IMR-90 (cell line): ENCODE data around the gene ADGRL1. TPM values are rescaled to one million over a fixed set of nuclear protein-coding genes. Genes with fewer than 3 reads are reported as not detected.
"Not testable (repeated sequence)": the region's sequence is repeated elsewhere in the genome, so short reads cannot be mapped to it uniquely, and the experiment has no call there.

ENCODE experiments used
- ATAC-seq: fragments of 200-7000 bp; cut with Tn5 transposase; 2 replicates; pipeline ENCODE4 v1.9.1; 2020; ENCODE audit warnings: low read depth, mild to moderate bottlenecking, moderate library complexity
- BruUV-seq: library from RNA; stranded (reverse); fragments of 400-500 nt; replicated peaks from 2 replicates; lab custom pipeline; 2021; lab: Mats Ljungman, UMichigan
- CTCF ChIA-PET: fragments of 300-600 bp; formaldehyde crosslinking; extraction: SDS; loops from one replicate; lab custom pipeline; 2021; ENCODE audit warnings: antibody characterized with exemption; lab: Yijun Ruan, JAX
- POLR2A ChIA-PET: fragments of 300-600 bp; sonication (Branson Sonifier 250); formaldehyde crosslinking; loops from one replicate; lab custom pipeline; 2022; ENCODE audit warnings: antibody characterized with exemption; ENCODE audit not compliant: unreplicated experiment; lab: Charles Lee
- DNase-seq: peaks from one replicate; pipeline ENCODE4 v3.0.0; 2013
- H2AFZ ChIP-seq: replicated peaks from 2 replicates; pipeline ENCODE3; 2013; ENCODE audit warnings: low read length, mild to moderate bottlenecking; ENCODE audit not compliant: poor library complexity
- H2AK5ac ChIP-seq: 2 replicates; pipeline ENCODE4 v1.6.1; 2013; ENCODE audit warnings: low read depth, low read length, inconsistent platforms
- H2AK9ac ChIP-seq: replicated peaks from 2 replicates; pipeline ENCODE3; 2013; ENCODE audit warnings: mild to moderate bottlenecking, low read depth, low read length, moderate library complexity; ENCODE audit not compliant: poor library complexity
- H2BK120ac ChIP-seq: 2 replicates; pipeline ENCODE4 v1.6.1; 2013; ENCODE audit warnings: low read depth, low read length, inconsistent platforms
- H2BK15ac ChIP-seq: 3 replicates; pipeline ENCODE4 v1.6.1; 2013; ENCODE audit warnings: low read depth, low read length, inconsistent platforms
- H2BK20ac ChIP-seq: 2 replicates; pipeline ENCODE4 v1.6.1; 2013; ENCODE audit warnings: low read depth, mild to moderate bottlenecking, inconsistent platforms, low read length, moderate library complexity
- H2BK5ac ChIP-seq: 2 replicates; pipeline ENCODE4 v1.6.1; 2013; ENCODE audit warnings: mild to moderate bottlenecking, low read depth, low read length, inconsistent platforms; ENCODE audit not compliant: poor library complexity, severe bottlenecking
- H3K14ac ChIP-seq: replicated peaks from 2 replicates; pipeline ENCODE4 v1.6.1; 2013; ENCODE audit warnings: low read depth, low read length, inconsistent platforms
- H3K18ac ChIP-seq: 2 replicates; pipeline ENCODE4 v1.6.1; 2013; ENCODE audit warnings: low read depth, low read length, control low read depth
- H3K23ac ChIP-seq: 2 replicates; pipeline ENCODE4 v1.6.1; 2013; ENCODE audit warnings: low read depth, low read length, inconsistent platforms
- H3K27ac ChIP-seq: 2 replicates; pipeline ENCODE4 v1.5.1; 2013; ENCODE audit warnings: mild to moderate bottlenecking, control low read depth, low read length; ENCODE audit not compliant: insufficient read depth
- H3K27me3 ChIP-seq: 2 replicates; pipeline ENCODE4 v1.6.1; 2013; ENCODE audit warnings: low read length; ENCODE audit not compliant: control insufficient read depth, insufficient read depth
- H3K36me3 ChIP-seq: 2 replicates; pipeline ENCODE4 v1.6.1; 2013; ENCODE audit warnings: low read length, mixed read lengths; ENCODE audit not compliant: control insufficient read depth, insufficient read depth
- H3K4ac ChIP-seq: 2 replicates; pipeline ENCODE4 v1.6.1; 2013; ENCODE audit warnings: low read depth, low read length, inconsistent platforms
- H3K4me1 ChIP-seq: 2 replicates; pipeline ENCODE4 v1.6.1; 2013; ENCODE audit warnings: low read length, mixed read lengths; ENCODE audit not compliant: control insufficient read depth, insufficient read depth
- H3K4me2 ChIP-seq: 2 replicates; pipeline ENCODE4 v1.6.1; 2013; ENCODE audit warnings: low read depth, mild to moderate bottlenecking, control low read depth, low read length, moderate library complexity
- H3K4me3 ChIP-seq: 2 replicates; pipeline ENCODE4 v1.5.1; 2013; ENCODE audit warnings: low read depth, mild to moderate bottlenecking, control low read depth, low read length, moderate library complexity; ENCODE audit not compliant: insufficient read depth
- H3K56ac ChIP-seq: 2 replicates; pipeline ENCODE4 v1.6.1; 2013; ENCODE audit warnings: low read length, inconsistent platforms; ENCODE audit not compliant: insufficient read depth; ENCODE audit errors: extremely low read depth
- H3K79me1 ChIP-seq, 2 experiments: 2 replicates each; pipeline ENCODE4 v1.6.1; 2013; ENCODE audit warnings: low read length in 2 of 2, inconsistent platforms in 1 of 2, low read depth in 1 of 2
- H3K9ac ChIP-seq: 2 replicates; pipeline ENCODE4 v1.6.1; 2013; ENCODE audit warnings: low read depth, low read length, control low read depth
- H3K9me1 ChIP-seq: 2 replicates; pipeline ENCODE4 v1.6.1; 2013; ENCODE audit warnings: low read length, inconsistent platforms; ENCODE audit not compliant: insufficient read depth
- H3K9me3 ChIP-seq: 2 replicates; pipeline ENCODE4 v1.6.1; 2013; ENCODE audit warnings: low read length; ENCODE audit not compliant: control insufficient read depth, insufficient read depth
- H4K20me1 ChIP-seq: 2 replicates; pipeline ENCODE4 v1.6.1; 2013; ENCODE audit warnings: low read length, inconsistent platforms; ENCODE audit not compliant: insufficient read depth
- H4K5ac ChIP-seq: 2 replicates; pipeline ENCODE4 v1.6.1; 2013; ENCODE audit warnings: mild to moderate bottlenecking, low read depth, low read length, control low read depth
- H4K8ac ChIP-seq, 2 experiments: 2 replicates each; pipeline ENCODE4 v1.6.1; 2013; ENCODE audit warnings: low read depth in 2 of 2, low read length in 2 of 2, control low read depth in 1 of 2, inconsistent platforms in 1 of 2
- H4K91ac ChIP-seq: 2 replicates; pipeline ENCODE4 v1.6.1; 2013; ENCODE audit warnings: low read depth, low read length, inconsistent platforms; ENCODE audit not compliant: insufficient read depth
- WGBS, 2 experiments: methylation state at CpG; one replicate each; pipeline versions ENCODE4 v1.1.5 to v1.1.7; 2013; ENCODE audit warnings: missing lambda C conversion rate in 2 of 2; ENCODE audit not compliant: insufficient read length in 1 of 2; ENCODE audit errors: extremely low coverage in 2 of 2; 5-methylcytosine and 5-hydroxymethylcytosine counted together
- dilution Hi-C: fragments of 300-500 bp; cut with HindIII; formaldehyde crosslinking; loops from one replicate; pipeline ENCODE4 v1.14.3; 2018; ENCODE audit warnings: low sequenced_read_pairs; ENCODE audit not compliant: unreplicated experiment
- in situ Hi-C: fragments of 300-500 bp; cut with MboI; formaldehyde crosslinking; loops from 3 replicates; pipeline ENCODE4 v1.14.3; 2019; ENCODE audit warnings: low sequenced_read_pairs, inconsistent platforms, mixed read lengths
- intact Hi-C: fragments of 100-400 bp; cut with micrococcal nuclease; formaldehyde crosslinking; loops from 2 replicates; pipeline ENCODE4 v1.10.0; 2022
- polyA plus RNA-seq, 3 experiments: library from polyadenylated mRNA; depleted of rRNA; stranded (reverse); fragments of >200 nt; gene quantifications; 2 replicates each; pipeline ENCODE4 v1.2.3, GENCODE V29; 2012; ENCODE audit warnings: low replicate concordance in 1 of 3
- total RNA-seq: library from RNA; depleted of rRNA; stranded (reverse); fragments of >200 nt; gene quantifications from 2 replicates; pipeline ENCODE4 v1.2.3, GENCODE V29; 2012

The ADGRL1 gene
- total and polyA plus RNA-seq, 2 of the 4 experiments (the other 2 are of a cell fraction) = 0.72 to 2.2 TPM

DNA sequence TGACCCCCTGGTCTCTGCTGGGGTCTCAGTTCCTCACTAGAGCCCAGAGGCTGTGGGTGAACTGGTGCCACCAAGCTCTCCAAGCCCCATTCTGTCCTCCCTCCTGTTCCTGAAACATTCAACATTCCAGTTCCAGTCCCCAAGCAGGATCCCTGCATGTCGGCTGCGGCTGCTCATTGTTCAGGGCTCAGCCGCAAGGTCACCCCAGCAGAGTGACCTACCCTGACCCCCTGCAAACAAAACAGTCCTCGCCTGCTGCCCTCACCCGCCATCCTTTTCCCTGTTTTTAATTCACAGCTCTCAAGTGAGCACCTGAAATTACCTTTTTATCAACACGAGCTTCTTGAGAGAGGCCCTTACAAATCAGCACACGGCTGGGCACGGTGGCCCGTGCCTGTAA is 19.3 kb downstream of the ADGRL1 start:
- H4K20me1 ChIP-seq, H3K9ac ChIP-seq, in situ Hi-C loops, H3K18ac ChIP-seq, H3K4me3 ChIP-seq, H3K27ac ChIP-seq, H3K56ac ChIP-seq, H3K14ac ChIP-seq, H2BK15ac ChIP-seq, H2BK5ac ChIP-seq, intact Hi-C loops, H3K36me3 ChIP-seq, H4K91ac ChIP-seq, dilution Hi-C loops, BruUV-seq, H3K79me1 ChIP-seq, ATAC-seq, H4K8ac ChIP-seq, CTCF ChIA-PET, H2AFZ ChIP-seq, H3K23ac ChIP-seq, H2AK9ac ChIP-seq, H2BK120ac ChIP-seq, DNase-seq, H2AK5ac ChIP-seq, H4K5ac ChIP-seq, POLR2A ChIA-PET, H3K4me1 ChIP-seq, H3K27me3 ChIP-seq, H2BK20ac ChIP-seq, H3K9me1 ChIP-seq, H3K4ac ChIP-seq, H3K9me3 ChIP-seq, H3K4me2 ChIP-seq: not testable (repeated sequence)
- WGBS, 2 experiments = 81% methylated on average over 5 of the region's 9 CpGs; no CpG with 5 or more reads in 1 of the 2 experiments

DNA sequence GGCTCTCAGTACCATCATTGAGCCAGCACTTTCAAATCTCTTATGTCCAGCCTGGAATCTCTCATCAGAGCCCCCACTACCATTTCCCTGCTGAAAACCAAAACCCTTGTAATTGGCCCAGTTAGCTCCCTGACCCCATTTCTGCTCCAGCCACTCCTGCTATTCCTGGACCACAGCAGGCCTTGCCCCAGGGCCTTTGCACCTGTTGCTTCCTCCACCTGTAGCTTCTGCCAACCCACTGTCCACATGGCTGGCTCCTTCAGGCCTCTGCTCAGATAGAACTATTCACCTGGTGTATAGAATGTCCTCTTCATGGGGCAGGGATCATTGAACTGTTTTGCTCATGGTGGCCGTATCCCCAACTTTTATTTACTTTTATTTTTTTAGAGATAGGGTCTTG is 20.3 kb downstream of the ADGRL1 start:
- H3K4ac ChIP-seq, H2BK5ac ChIP-seq, H2AFZ ChIP-seq, H3K18ac ChIP-seq, H2BK15ac ChIP-seq, H3K9me1 ChIP-seq, H4K20me1 ChIP-seq, H3K23ac ChIP-seq, H3K4me1 ChIP-seq, H3K56ac ChIP-seq, BruUV-seq, H3K27ac ChIP-seq, in situ Hi-C loops, H2BK120ac ChIP-seq, H4K91ac ChIP-seq, H2AK9ac ChIP-seq, intact Hi-C loops, H3K4me2 ChIP-seq, H3K79me1 ChIP-seq, DNase-seq, H3K27me3 ChIP-seq, H3K36me3 ChIP-seq, H2AK5ac ChIP-seq, POLR2A ChIA-PET, dilution Hi-C loops, H4K8ac ChIP-seq, ATAC-seq, H3K9ac ChIP-seq, H3K4me3 ChIP-seq, CTCF ChIA-PET, H2BK20ac ChIP-seq, H3K14ac ChIP-seq, H4K5ac ChIP-seq, H3K9me3 ChIP-seq: not testable (repeated sequence)
- WGBS, 2 experiments = no CpG with 5 or more reads among the region's 1 CpG
